Measurements from ENCODE around the gene USP5.

Gene USP5

GRCh38 chr12:6887460-6887859 is 35.5 kb downstream of the USP5 start:
- TF ChIP-seq CREB1 (IDR thresholded peaks at IDR 0.05; ENCODE audit: low read depth) (no peak), RAD21 (IDR thresholded peaks at IDR 0.05; ENCODE audit: low read depth) (no peak), CEBPB (IDR thresholded peaks at IDR 0.05) (no peak), YY1 (IDR thresholded peaks at IDR 0.05; ENCODE audit: low read depth) (no peak), TEAD4 (IDR thresholded peaks at IDR 0.05) (no peak), ZBTB7A (IDR thresholded peaks at IDR 0.05; ENCODE audit: low read depth) (no peak), TAF1 (IDR thresholded peaks at IDR 0.05; ENCODE audit: low read depth) (no peak), EGR1 (IDR thresholded peaks at IDR 0.05) (no peak), EP300 (IDR thresholded peaks at IDR 0.05; ENCODE audit: borderline replicate concordance) (no peak), TCF12 (IDR thresholded peaks at IDR 0.05; ENCODE audit: low read depth) (no peak), FOXM1 (IDR thresholded peaks at IDR 0.05; ENCODE audit: borderline replicate concordance, low read depth) (no peak), NFIC (IDR thresholded peaks at IDR 0.05) (no peak)
- TF ChIP-seq, protein P1, sequence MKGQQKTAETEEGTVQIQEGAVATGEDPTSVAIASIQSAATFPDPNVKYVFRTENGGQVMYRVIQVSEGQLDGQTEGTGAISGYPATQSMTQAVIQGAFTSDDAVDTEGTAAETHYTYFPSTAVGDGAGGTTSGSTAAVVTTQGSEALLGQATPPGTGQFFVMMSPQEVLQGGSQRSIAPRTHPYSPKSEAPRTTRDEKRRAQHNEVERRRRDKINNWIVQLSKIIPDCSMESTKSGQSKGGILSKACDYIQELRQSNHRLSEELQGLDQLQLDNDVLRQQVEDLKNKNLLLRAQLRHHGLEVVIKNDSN (IDR thresholded peaks at IDR 0.05): no peak
- TF ChIP-seq, protein P2, sequence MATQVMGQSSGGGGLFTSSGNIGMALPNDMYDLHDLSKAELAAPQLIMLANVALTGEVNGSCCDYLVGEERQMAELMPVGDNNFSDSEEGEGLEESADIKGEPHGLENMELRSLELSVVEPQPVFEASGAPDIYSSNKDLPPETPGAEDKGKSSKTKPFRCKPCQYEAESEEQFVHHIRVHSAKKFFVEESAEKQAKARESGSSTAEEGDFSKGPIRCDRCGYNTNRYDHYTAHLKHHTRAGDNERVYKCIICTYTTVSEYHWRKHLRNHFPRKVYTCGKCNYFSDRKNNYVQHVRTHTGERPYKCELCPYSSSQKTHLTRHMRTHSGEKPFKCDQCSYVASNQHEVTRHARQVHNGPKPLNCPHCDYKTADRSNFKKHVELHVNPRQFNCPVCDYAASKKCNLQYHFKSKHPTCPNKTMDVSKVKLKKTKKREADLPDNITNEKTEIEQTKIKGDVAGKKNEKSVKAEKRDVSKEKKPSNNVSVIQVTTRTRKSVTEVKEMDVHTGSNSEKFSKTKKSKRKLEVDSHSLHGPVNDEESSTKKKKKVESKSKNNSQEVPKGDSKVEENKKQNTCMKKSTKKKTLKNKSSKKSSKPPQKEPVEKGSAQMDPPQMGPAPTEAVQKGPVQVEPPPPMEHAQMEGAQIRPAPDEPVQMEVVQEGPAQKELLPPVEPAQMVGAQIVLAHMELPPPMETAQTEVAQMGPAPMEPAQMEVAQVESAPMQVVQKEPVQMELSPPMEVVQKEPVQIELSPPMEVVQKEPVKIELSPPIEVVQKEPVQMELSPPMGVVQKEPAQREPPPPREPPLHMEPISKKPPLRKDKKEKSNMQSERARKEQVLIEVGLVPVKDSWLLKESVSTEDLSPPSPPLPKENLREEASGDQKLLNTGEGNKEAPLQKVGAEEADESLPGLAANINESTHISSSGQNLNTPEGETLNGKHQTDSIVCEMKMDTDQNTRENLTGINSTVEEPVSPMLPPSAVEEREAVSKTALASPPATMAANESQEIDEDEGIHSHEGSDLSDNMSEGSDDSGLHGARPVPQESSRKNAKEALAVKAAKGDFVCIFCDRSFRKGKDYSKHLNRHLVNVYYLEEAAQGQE (IDR thresholded peaks at IDR 0.05; ENCODE audit: low read depth): no peak
- TF ChIP-seq, protein P3, sequence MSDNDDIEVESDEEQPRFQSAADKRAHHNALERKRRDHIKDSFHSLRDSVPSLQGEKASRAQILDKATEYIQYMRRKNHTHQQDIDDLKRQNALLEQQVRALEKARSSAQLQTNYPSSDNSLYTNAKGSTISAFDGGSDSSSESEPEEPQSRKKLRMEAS (IDR thresholded peaks at IDR 0.05): no peak

DNA sequence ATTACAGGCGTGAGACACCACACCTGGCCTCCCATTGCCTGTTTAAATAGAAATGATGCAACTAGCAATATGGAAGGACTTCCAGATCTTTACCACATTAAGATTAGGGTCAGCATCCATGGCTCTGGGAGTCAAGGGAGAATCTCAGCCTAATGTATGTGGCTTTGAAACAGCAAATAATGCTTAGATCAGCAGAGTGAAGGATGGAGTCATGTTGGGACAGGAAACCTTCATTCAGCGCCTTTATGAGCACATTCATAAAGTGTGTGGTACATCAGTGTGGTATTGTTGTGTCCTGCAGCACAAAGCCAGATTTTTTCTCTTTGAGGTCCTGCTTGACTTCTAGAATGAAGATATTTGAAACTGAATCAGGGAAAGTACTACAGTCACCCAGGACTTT is 36.4 kb downstream of the USP5 start:
- TF ChIP-seq TEAD4 (IDR thresholded peaks at IDR 0.05) (no peak), TAF1 (IDR thresholded peaks at IDR 0.05; ENCODE audit: low read depth) (no peak), CEBPB (IDR thresholded peaks at IDR 0.05) (no peak), FOXM1 (IDR thresholded peaks at IDR 0.05; ENCODE audit: borderline replicate concordance, low read depth) (no peak), YY1 (IDR thresholded peaks at IDR 0.05; ENCODE audit: low read depth) (no peak), NFIC (IDR thresholded peaks at IDR 0.05) (no peak), RAD21 (IDR thresholded peaks at IDR 0.05; ENCODE audit: low read depth) (no peak), EP300 (IDR thresholded peaks at IDR 0.05; ENCODE audit: borderline replicate concordance) (no peak), ZBTB7A (IDR thresholded peaks at IDR 0.05; ENCODE audit: low read depth) (no peak), EGR1 (IDR thresholded peaks at IDR 0.05) (no peak)
- TF ChIP-seq, protein P3 (IDR thresholded peaks at IDR 0.05): no peak
- TF ChIP-seq, protein P1 (IDR thresholded peaks at IDR 0.05): no peak
- TF ChIP-seq, protein P2 (IDR thresholded peaks at IDR 0.05; ENCODE audit: low read depth): no peak

DNA sequence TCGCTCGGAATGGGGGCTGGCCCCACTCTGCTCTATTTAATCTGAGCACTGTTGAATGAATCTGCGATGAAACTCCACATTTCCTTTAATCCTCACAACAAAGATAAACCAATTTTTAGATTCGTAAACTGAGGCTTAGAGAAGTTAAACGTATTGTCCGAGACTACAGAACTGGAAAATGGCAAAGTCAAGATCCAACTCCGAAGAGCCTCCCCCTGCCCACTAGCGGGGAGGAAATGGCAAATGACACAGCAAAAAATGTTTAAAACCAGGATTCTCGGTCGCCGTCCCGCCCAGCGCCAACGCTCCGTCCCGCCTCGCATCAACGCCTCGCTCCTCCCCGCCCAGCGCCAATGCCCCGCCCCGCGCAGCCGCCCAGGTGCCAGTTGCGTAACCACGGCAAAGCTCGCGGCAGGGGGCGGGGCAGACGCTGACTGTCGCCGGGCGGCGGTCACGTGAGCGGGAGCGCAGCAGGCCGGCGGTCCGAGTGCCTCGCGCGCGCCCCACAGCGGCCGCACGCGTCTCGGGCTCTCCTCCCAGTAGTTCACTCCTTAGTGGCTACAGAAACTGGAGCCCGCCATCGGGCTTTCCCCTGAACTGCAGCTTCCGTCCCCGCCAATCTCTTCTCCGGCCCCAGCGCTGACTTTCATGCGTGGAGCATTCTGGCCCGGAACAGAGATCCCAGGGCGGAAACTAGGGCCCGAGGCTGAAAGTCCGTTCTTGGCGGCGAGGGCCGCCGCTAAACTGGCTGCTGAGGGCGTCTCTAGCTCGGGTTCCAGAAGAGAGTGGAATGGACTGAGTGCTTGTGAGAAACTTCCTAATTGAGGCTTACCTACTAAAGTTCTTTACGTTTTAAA is 39.1 kb downstream of the USP5 start:
- TF ChIP-seq NFIC (IDR thresholded peaks at IDR 0.05): 0 out of 2 replicates have a peak, but pooled peaks have one; percentile 29
- TF ChIP-seq YY1 (IDR thresholded peaks at IDR 0.05; ENCODE audit: low read depth): peak; percentile 65; the same call in 1 of the 2 replicates
- TF ChIP-seq, protein P3 (IDR thresholded peaks at IDR 0.05): peak; percentile 90
- TF ChIP-seq, protein P2 (IDR thresholded peaks at IDR 0.05; ENCODE audit: low read depth): no peak
- TF ChIP-seq TAF1 (IDR thresholded peaks at IDR 0.05; ENCODE audit: low read depth): peak; percentile 97
- TF ChIP-seq CREB1 (IDR thresholded peaks at IDR 0.05; ENCODE audit: low read depth): no peak; the same call in 1 of the 2 replicates
- no peak for TF ChIP-seq ZBTB7A (IDR thresholded peaks at IDR 0.05; ENCODE audit: low read depth)
- TF ChIP-seq TEAD4 (IDR thresholded peaks at IDR 0.05): no peak; the same call in 1 of the 2 replicates
- TF ChIP-seq, protein P1 (IDR thresholded peaks at IDR 0.05): peak; percentile 98
- TF ChIP-seq FOXM1 (IDR thresholded peaks at IDR 0.05; ENCODE audit: borderline replicate concordance, low read depth): no peak
- no peak; the same call in 1 of the 2 replicates for TF ChIP-seq EGR1 (IDR thresholded peaks at IDR 0.05)
- peak; percentile 57; the same call in 1 of the 2 replicates for TF ChIP-seq RAD21 (IDR thresholded peaks at IDR 0.05; ENCODE audit: low read depth)
- TF ChIP-seq TCF12 (IDR thresholded peaks at IDR 0.05; ENCODE audit: low read depth): peak; percentile 50
- TF ChIP-seq CEBPB (IDR thresholded peaks at IDR 0.05): peak; percentile 99
- TF ChIP-seq EP300 (IDR thresholded peaks at IDR 0.05; ENCODE audit: borderline replicate concordance): peak; percentile 25; the same call in 1 of the 2 replicates

Data from Ishikawa (cell line).